ENCODE results near the gene RAPGEF2.
A peak's percentile ranks its signal among the peaks of the same experiment; 100 is the strongest.
"Not testable (repeated sequence)": the region's sequence is repeated elsewhere in the genome, so short reads cannot be mapped to it uniquely, and the experiment has no call there.

Gene RAPGEF2

GRCh38 chr4:159248384-159249178 lies 145.7 kb downstream of the RAPGEF2 start:
- DNase-seq = no peak

- no peak for DNase-seq
These were observed 148.0 kb downstream of the RAPGEF2 start for GRCh38 chr4:159250751-159251325.

- DNase-seq = not testable (repeated sequence)
These were observed 148.7 kb downstream of the RAPGEF2 start for GRCh38 chr4:159251580-159251979.

GRCh38 chr4:159252491-159252890 lies 149.6 kb downstream of the RAPGEF2 start:
- DNase-seq = no peak

GRCh38 chr4:159256037-159256436 lies 153.2 kb downstream of the RAPGEF2 start:
- no peak for DNase-seq

- DNase-seq = no peak
These were observed 156.1 kb downstream of the RAPGEF2 start for GRCh38 chr4:159258889-159259560.

GRCh38 chr4:159264057-159264456 lies 161.2 kb downstream of the RAPGEF2 start:
- no peak for DNase-seq

GRCh38 chr4:159266981-159267868 lies 164.3 kb downstream of the RAPGEF2 start:
- peak; percentile 83 for DNase-seq

GRCh38 chr4:159267869-159268285 lies 165.0 kb downstream of the RAPGEF2 start:
- no peak for DNase-seq

- no peak for DNase-seq
These were observed 165.7 kb downstream of the RAPGEF2 start for GRCh38 chr4:159268607-159269006.

GRCh38 chr4:159269116-159269515 lies 166.2 kb downstream of the RAPGEF2 start:
- peak; percentile 21 for DNase-seq

GRCh38 chr4:159269956-159270355 lies 167.1 kb downstream of the RAPGEF2 start:
- DNase-seq = no peak

GRCh38 chr4:159271856-159272255 lies 169.0 kb downstream of the RAPGEF2 start:
- DNase-seq = no peak

- DNase-seq = no peak
These were observed 169.6 kb downstream of the RAPGEF2 start for GRCh38 chr4:159272273-159273140.

- no peak for DNase-seq
These were observed 170.2 kb downstream of the RAPGEF2 start for GRCh38 chr4:159273141-159273438.

- no peak for DNase-seq
These were observed 171.0 kb downstream of the RAPGEF2 start for GRCh38 chr4:159273841-159274240.

GRCh38 chr4:159278399-159278798 lies 175.5 kb downstream of the RAPGEF2 start:
- no peak for DNase-seq

GRCh38 chr4:159279084-159279483 lies 176.2 kb downstream of the RAPGEF2 start:
- no peak for DNase-seq

GRCh38 chr4:159280442-159281172 lies 177.7 kb downstream of the RAPGEF2 start:
- DNase-seq = no peak

- no peak for DNase-seq
These were observed 178.9 kb downstream of the RAPGEF2 start for GRCh38 chr4:159281771-159282170.

GRCh38 chr4:159282329-159282728 lies 179.4 kb downstream of the RAPGEF2 start:
- DNase-seq = no peak
